Pancreas (tissue), 10 donors: ENCODE data around the gene PRDM1. TPM values are rescaled to one million over a fixed set of nuclear protein-coding genes. Genes with fewer than 3 reads are reported as not detected.

ENCODE experiments used
- ATAC-seq, 4 donors: fragments of 200-7000 bp; cut with Tn5 transposase; one replicate each; pipeline versions ENCODE4 v1.8.0 to v1.9.1; 2020; ENCODE audit warnings: mild to moderate bottlenecking in 4 of 4, moderate library complexity in 4 of 4
- DNase-seq, 6 donors: peaks; one replicate each; pipeline ENCODE4 v3.0.0-alpha.2; 2020
- FAIRE-seq: peaks from 2 replicates; lab custom pipeline; 2012; peaks lifted over from hg19 to GRCh38; lab: Jason Lieb, UNC
- H3K27ac ChIP-seq, 4 donors: fragments of 200-600 bp; sonication (generic); 1 replicate in 3 of 4; 2 replicates in 1 of 4; pipeline versions ENCODE4 v1.5.0 to v1.8.0; 2020
- H3K27me3 ChIP-seq, 4 donors: fragments of 200-600 bp; one replicate each; pipeline ENCODE4 v1.8.0; 2021
- H3K36me3 ChIP-seq, 3 donors: fragments of 200-600 bp; sonication (generic) in 1 of 3; one replicate each; pipeline versions ENCODE4 v1.5.0 to v1.8.0; 2020 to 2021
- H3K4me1 ChIP-seq, 3 donors: fragments of 200-600 bp; one replicate each; pipeline ENCODE4 v1.8.0; 2021
- H3K4me3 ChIP-seq, 4 donors: fragments of 200-600 bp; sonication (generic) in 2 of 4; one replicate each; pipeline versions ENCODE4 v1.5.0 to v1.8.0; 2020 to 2021
- H3K9me3 ChIP-seq, 4 donors: fragments of 200-600 bp; one replicate each; pipeline ENCODE4 v1.8.0; 2021
- WGBS, 2 donors: extraction: QIAGEN DNeasy Blood & Tissue Kit; methylation state at CpG; one replicate each; pipeline ENCODE4 v1.1.7; 2013; 5-methylcytosine and 5-hydroxymethylcytosine counted together
- intact Hi-C, 3 donors: fragments of 100-400 bp; cut with DNase I; formaldehyde crosslinking; loops; one replicate each; pipeline versions ENCODE4 v1.11.1 to v1.14.2; 2022
- polyA plus RNA-seq, 2 donors: library from polyadenylated mRNA; stranded (reverse); fragments of 200-250 nt; gene quantifications; one replicate each; pipeline ENCODE4 v1.2.3, GENCODE V29; 2013
- total RNA-seq, 6 donors: library from RNA; stranded (reverse); fragmentation: NEBNext Ultra II Directional in 4 of 6; extraction: Animal tissue kit (Norgen Biotek cat#: 25700) in 4 of 6; gene quantifications; one replicate each; pipeline versions ENCODE4 v1.2.1 to v1.2.4, GENCODE V29; 2021 to 2023
- TF ChIP-seq, protein P1 (sequence below), 4 donors: fragments of 200-600 bp; sonication (generic) in 3 of 4; IDR thresholded peaks; one replicate each; pipeline versions ENCODE4 v1.5.0 to v1.8.0; 2021; ENCODE audit warnings: antibody characterized with exemption in 4 of 4
- donor health status: healthy with polysubstance abuse.
- donor health status: DM: no; HTN: no; CAD: no; lungs with moderate emphysema.
- donor health status: DM: no; HTN: no; CAD: no.
- donor health status: control.
- donor health status: control.
- donor health status: Bipolar disorder and iron deficiency.
- donor health status: DM: yes; HTN: yes; CAD: no.
- donor health status: DM: no; HTN: no; CAD: no.
- donor health status: DM: no; HTN: no; CAD: no.
- donor health status: DM: yes; HTN: yes; CAD: no.

PRDM1 gene
- total and polyA plus RNA-seq, 8 donors, result 0.30 to 5.5 (median 0.96) TPM

DNA sequence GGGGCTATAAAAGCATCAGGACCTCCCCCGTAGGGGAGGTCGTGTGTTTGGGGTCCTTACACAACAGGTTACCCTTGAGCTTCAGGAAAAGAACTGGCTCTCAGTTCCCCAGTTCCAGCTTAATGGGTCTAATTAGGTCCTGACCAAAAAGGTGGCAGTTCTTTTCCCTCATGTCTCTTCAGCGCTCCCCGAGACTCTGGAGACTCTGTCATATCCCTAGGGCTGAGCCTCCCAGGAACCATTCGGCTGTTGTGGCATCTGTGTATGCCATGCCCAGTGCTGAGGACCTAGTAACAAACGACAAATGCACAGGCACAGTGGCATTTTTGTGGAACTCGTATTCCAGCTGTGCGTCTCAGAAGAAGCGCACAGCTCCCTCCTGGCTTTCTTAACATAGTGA, 14.6 kb downstream of the PRDM1 start:
- intact Hi-C loops, result no loop called here
- TF ChIP-seq, protein P1, sequence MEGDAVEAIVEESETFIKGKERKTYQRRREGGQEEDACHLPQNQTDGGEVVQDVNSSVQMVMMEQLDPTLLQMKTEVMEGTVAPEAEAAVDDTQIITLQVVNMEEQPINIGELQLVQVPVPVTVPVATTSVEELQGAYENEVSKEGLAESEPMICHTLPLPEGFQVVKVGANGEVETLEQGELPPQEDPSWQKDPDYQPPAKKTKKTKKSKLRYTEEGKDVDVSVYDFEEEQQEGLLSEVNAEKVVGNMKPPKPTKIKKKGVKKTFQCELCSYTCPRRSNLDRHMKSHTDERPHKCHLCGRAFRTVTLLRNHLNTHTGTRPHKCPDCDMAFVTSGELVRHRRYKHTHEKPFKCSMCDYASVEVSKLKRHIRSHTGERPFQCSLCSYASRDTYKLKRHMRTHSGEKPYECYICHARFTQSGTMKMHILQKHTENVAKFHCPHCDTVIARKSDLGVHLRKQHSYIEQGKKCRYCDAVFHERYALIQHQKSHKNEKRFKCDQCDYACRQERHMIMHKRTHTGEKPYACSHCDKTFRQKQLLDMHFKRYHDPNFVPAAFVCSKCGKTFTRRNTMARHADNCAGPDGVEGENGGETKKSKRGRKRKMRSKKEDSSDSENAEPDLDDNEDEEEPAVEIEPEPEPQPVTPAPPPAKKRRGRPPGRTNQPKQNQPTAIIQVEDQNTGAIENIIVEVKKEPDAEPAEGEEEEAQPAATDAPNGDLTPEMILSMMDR (IDR thresholded peaks at IDR 0.05), result no peak
- no peak for ATAC-seq
- Histone ChIP-seq H3K4me1 (no peaks in the 10 kb centered on the region), H3K27me3 (no peaks in the 10 kb centered on the region), H3K36me3 (no peaks in the 10 kb centered on the region), H3K9me3 (no peaks in the 10 kb centered on the region), H3K4me3 (no peak overlapping the region), H3K27ac (no peak overlapping the region)
- 76 to 88% methylated on average over 9 of the region's 9 CpGs for WGBS, 2 donors
- DNase-seq, result no peak
- no peak for FAIRE-seq

DNA sequence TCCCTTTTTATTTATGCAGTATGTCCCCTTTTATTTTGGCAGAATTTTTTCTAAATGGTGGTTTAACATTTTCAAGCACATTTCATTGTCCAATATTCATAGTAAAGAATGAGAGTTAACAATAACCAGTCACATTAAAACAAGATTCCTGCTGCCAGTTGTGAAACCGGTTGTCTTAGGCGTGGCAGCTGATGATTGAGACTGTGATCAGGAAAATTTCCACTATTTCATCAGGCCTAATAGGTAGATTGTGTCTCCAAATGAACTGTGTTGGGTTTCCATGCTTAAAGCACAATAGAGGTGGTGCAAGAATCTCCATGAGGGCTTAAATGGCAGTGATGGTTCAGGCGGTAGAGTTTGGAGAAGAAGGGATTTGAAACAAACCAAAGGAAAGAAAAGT, 15.3 kb downstream of the PRDM1 start:
- no peak for ATAC-seq
- no peak overlapping the region for H3K27ac ChIP-seq
- FAIRE-seq, result no peak

DNA sequence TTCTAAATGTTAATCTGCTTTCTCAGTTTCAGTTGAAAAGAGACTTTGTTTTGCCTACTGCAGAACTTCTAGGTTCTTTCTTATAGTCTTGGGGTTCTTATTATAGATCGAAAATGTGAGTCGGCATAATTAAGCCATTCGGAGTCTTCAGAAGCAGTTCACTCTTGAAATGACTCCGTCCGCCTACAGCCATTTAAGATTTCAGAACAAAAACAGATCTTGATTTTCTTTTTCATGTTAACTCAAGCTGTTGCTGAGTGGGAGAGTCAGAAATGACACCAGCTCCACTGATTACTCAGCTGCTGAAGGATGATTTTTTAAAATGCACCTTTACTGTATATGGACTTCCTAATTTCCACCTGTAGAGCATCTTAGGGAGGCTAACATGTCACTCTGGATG, 15.9 kb downstream of the PRDM1 start:
- TF ChIP-seq, protein P1 (IDR thresholded peaks at IDR 0.05), result no peak
- no peaks in the 10 kb centered on the region for H3K27me3 ChIP-seq
- intact Hi-C loops, result no loop called here
- H3K27ac ChIP-seq, result no peak overlapping the region
- no peaks in the 10 kb centered on the region for H3K36me3 ChIP-seq
- H3K4me1 ChIP-seq, result no peaks in the 10 kb centered on the region
- 78 to 87% methylated on average over 5 of the region's 5 CpGs for WGBS, 2 donors
- FAIRE-seq (no peak), ATAC-seq (no peak), DNase-seq (no peak)
- no peak overlapping the region for H3K4me3 ChIP-seq
- no peaks in the 10 kb centered on the region for H3K9me3 ChIP-seq

More for the DNA sequence above, 15.3 kb downstream of the PRDM1 start:
- Histone ChIP-seq H3K4me3 (no peak overlapping the region), H3K27me3 (no peaks in the 10 kb centered on the region), H3K4me1 (no peaks in the 10 kb centered on the region), H3K9me3 (no peaks in the 10 kb centered on the region), H3K36me3 (no peaks in the 10 kb centered on the region)
- TF ChIP-seq, protein P1 (IDR thresholded peaks at IDR 0.05), result no peak
- WGBS, 2 donors, result 88 to 95% methylated on average over 3 of the region's 3 CpGs
- intact Hi-C loops, result no loop called here
- no peak for DNase-seq

DNA sequence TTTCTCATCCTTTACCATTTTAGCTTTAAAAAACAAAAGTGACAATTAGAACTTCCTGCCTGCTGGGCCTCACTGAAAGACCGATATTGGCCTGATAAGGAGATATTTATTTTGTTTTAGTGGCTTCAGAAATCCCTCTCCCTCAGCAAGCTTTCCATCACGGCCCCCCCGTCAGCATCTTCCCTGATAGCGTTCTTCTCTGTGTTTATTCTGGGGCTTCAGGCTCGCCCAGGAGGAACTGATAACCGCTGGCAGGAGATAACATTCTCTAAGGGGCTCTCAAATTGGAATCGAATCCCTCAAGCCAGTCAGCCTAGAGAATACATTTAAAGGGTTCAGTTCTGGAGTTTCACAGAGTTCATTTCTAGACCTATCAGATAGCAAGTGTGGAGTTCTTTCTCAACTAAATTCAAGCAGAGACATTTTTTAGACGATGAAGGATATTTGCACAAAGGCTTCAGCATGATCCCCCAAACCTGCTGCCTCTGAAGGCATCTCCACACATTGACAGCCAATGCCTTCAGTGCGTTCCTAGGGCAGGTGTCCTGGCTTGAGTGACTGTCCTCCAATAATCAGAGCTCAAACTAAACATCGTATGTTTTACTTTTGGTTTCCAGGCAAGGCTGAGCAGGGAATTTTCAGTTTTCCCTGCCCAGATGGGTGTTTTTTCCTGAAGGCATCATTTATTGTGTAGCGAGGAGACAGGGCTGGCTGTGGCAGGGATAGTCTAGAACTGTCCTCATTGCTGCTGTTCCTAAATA, 17.0 kb downstream of the PRDM1 start:
- intact Hi-C loops, result no loop called here
- H3K36me3 ChIP-seq, result no peaks in the 10 kb centered on the region
- no peaks in the 10 kb centered on the region for H3K4me1 ChIP-seq
- no peaks in the 10 kb centered on the region for H3K27me3 ChIP-seq
- DNase-seq (no peak), FAIRE-seq (no peak), ATAC-seq (no peak)
- no peaks in the 10 kb centered on the region for H3K9me3 ChIP-seq
- H3K4me3 ChIP-seq, result no peak overlapping the region
- WGBS, 2 donors, result 17 to 21% methylated on average over 11 of the region's 11 CpGs
- TF ChIP-seq, protein P1 (IDR thresholded peaks at IDR 0.05), result no peak
- no peak overlapping the region for H3K27ac ChIP-seq

DNA sequence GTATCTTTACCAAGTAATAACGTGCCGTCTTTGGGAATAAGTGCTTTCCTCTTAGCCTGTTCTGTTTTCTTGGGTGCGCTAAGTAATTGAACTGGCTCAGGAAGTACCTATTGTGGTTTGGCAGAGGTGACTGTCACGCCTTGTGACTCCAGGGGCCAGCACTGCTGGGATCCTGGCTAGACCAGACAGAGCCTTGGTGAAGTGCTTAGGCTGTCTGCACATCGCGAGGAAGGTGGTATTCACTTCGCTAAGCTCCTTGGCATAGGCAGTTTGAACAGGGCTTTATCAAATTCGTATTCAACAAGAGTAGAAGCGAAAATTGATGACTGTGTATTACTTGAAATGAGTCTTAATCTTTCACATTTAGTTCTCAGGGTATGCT, 17.6 kb downstream of the PRDM1 start:
- no peaks in the 10 kb centered on the region for H3K27me3 ChIP-seq

More for the DNA sequence above, 17.6 kb downstream of the PRDM1 start:
- intact Hi-C loops, result no loop called here
- 60 to 63% methylated on average over 9 of the region's 9 CpGs for WGBS, 2 donors
- no peak for DNase-seq
- FAIRE-seq, result no peak
- peak in 2 of 4 donors; percentile 26 to 43 for ATAC-seq
- Histone ChIP-seq H3K27ac (no peak overlapping the region), H3K9me3 (no peaks in the 10 kb centered on the region), H3K36me3 (no peaks in the 10 kb centered on the region), H3K4me1 (no peaks in the 10 kb centered on the region), H3K4me3 (no peak overlapping the region)
- TF ChIP-seq, protein P1 (IDR thresholded peaks at IDR 0.05), result no peak
